BJ (cell line): ENCODE measurements around the gene ANO10. TPM values are rescaled to one million over a fixed set of nuclear protein-coding genes. Genes with fewer than 3 reads are reported as not detected.
"Not testable (repeated sequence)": the region's sequence is repeated elsewhere in the genome, so short reads cannot be mapped to it uniquely, and the experiment has no call there.

Experiments
- CTCF ChIA-PET: fragments of 350-600 bp; formaldehyde crosslinking; extraction: SDS; loops from one replicate; lab custom pipeline; 2021; ENCODE audit warnings: antibody characterized with exemption, inconsistent platforms; lab: Yijun Ruan, JAX
- POLR2A ChIA-PET: fragments of 300-600 bp; sonication (Branson Sonifier 250); formaldehyde crosslinking; extraction: SDS; loops from one replicate; lab custom pipeline; 2021; ENCODE audit warnings: antibody characterized with exemption; lab: Charles Lee
- DNase-seq: peaks from one replicate; pipeline ENCODE4 v3.0.0-alpha.2; 2011; ENCODE audit warnings: low read depth
- H3K27me3 ChIP-seq: 2 replicates; pipeline ENCODE4 v1.6.0; 2011; ENCODE audit warnings: low read length; ENCODE audit not compliant: control insufficient read depth, insufficient read depth
- H3K36me3 ChIP-seq: 2 replicates; pipeline ENCODE4 v1.5.1; 2011; ENCODE audit warnings: low read length; ENCODE audit not compliant: control insufficient read depth, insufficient read depth
- H3K4me3 ChIP-seq: 2 replicates; pipeline ENCODE4 v1.5.1; 2011; ENCODE audit warnings: low read depth, mild to moderate bottlenecking, control low read depth, low read length
- polyA plus RNA-seq: library from polyadenylated mRNA; depleted of rRNA; stranded (reverse); fragments of >200 nt; gene quantifications from 2 replicates; pipeline ENCODE4 v1.2.3, GENCODE V29; 2011
- TF ChIP-seq, protein P1 (sequence below): IDR thresholded peaks from 2 replicates; pipeline ENCODE4 v1.5.1; 2011; ENCODE audit warnings: low read depth, mild to moderate bottlenecking, control low read depth, inconsistent platforms, low read length, moderate library complexity; ENCODE audit not compliant: insufficient read depth

ANO10 gene
- polyA plus RNA-seq, 1 experiment, result 36.6 TPM

DNA sequence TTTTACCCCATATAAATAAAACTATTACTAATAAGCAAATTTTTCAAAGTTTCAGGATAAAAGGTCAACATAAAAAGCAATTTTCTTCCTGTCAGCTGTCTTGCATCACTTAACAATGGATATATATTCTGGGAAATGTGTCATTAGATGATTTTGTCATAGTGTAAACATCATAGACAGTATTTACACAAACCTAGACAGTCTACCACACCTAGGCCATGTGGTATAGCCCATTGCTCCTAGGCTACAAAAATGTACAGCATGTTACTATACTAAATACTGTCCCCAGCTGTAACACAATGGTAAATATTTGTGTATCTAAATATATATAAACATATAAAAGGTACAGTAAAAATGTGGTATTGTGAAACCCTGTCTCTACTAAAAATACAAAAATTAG is 156.7 kb downstream of the ANO10 start:
- POLR2A ChIA-PET, result no interaction called here
- DNase-seq, result no peak
- Histone ChIP-seq H3K27me3 (no peaks in the 10 kb centered on the region), H3K4me3 (no peak overlapping the region), H3K36me3 (peaks cover 1% of the 10 kb centered on the region)
- CTCF ChIA-PET, result no interaction called here
- TF ChIP-seq, protein P1, sequence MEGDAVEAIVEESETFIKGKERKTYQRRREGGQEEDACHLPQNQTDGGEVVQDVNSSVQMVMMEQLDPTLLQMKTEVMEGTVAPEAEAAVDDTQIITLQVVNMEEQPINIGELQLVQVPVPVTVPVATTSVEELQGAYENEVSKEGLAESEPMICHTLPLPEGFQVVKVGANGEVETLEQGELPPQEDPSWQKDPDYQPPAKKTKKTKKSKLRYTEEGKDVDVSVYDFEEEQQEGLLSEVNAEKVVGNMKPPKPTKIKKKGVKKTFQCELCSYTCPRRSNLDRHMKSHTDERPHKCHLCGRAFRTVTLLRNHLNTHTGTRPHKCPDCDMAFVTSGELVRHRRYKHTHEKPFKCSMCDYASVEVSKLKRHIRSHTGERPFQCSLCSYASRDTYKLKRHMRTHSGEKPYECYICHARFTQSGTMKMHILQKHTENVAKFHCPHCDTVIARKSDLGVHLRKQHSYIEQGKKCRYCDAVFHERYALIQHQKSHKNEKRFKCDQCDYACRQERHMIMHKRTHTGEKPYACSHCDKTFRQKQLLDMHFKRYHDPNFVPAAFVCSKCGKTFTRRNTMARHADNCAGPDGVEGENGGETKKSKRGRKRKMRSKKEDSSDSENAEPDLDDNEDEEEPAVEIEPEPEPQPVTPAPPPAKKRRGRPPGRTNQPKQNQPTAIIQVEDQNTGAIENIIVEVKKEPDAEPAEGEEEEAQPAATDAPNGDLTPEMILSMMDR, result no peak

GRCh38 chr3:43462566-43462965 is 159.2 kb downstream of the ANO10 start:
- DNase-seq, H3K27me3 ChIP-seq, H3K4me3 ChIP-seq, POLR2A ChIA-PET, H3K36me3 ChIP-seq: not testable (repeated sequence)
- CTCF ChIA-PET, result interaction anchor here (0.7 to 1.1 kb wide), 2 partner anchors 300 to 718 kb away, joined by 3 to 4 read pairs; no protein-coding TSS in a partner anchor

GRCh38 chr3:43461345-43461744 is 160.5 kb downstream of the ANO10 start:
- ChIA-PET CTCF (interaction anchor here (1.1 to 1.3 kb wide), 2 partner anchors 10 to 299 kb away, joined by 4 to 5 read pairs; no protein-coding TSS in a partner anchor), POLR2A (no interaction called here)
- H3K36me3 ChIP-seq, result peaks cover 1% of the 10 kb centered on the region
- no peak for DNase-seq
- H3K4me3 ChIP-seq, result no peak overlapping the region
- TF ChIP-seq, protein P1, result no peak
- no peaks in the 10 kb centered on the region for H3K27me3 ChIP-seq

- H3K4me3 ChIP-seq, H3K36me3 ChIP-seq, POLR2A ChIA-PET, H3K27me3 ChIP-seq, DNase-seq: not testable (repeated sequence)
- CTCF ChIA-PET, result interaction anchor here (1.2 kb wide), 1 partner anchor 11 kb away, joined by 4 read pairs; no protein-coding TSS in a partner anchor
These were observed 164.8 kb downstream of the ANO10 start for GRCh38 chr3:43457038-43457437.

DNA sequence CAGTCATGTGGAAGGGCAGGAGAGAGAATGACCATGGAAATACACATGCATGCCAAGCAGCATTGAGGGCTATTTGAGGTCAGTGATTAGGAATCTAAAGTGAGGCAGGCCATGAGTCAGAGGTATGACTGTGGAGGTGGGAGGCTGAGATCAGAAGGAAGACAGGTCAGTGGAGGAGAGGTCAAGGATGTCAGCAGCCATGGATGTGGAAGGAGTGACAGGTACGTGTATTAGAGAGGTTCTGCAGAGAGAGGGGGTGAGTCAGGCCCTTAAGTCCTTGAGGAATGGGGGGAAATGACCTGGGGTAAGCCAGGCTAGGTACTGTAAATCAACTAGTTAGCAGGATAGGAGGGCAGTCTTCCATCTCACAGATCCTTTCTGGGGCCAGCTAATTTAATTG is 166.6 kb downstream of the ANO10 start:
- Histone ChIP-seq H3K4me3 (no peak overlapping the region), H3K36me3 (no peaks in the 10 kb centered on the region), H3K27me3 (no peaks in the 10 kb centered on the region)
- TF ChIP-seq, protein P1, result no peak
- POLR2A ChIA-PET, result no interaction called here
- peak; percentile 10 for DNase-seq
- CTCF ChIA-PET, result no interaction called here

- CTCF ChIA-PET, result no interaction called here
- H3K27me3 ChIP-seq, result no peaks in the 10 kb centered on the region
- POLR2A ChIA-PET, result no interaction called here
- no peaks in the 10 kb centered on the region for H3K36me3 ChIP-seq
- no peak for DNase-seq
- TF ChIP-seq, protein P1, result no peak
- H3K4me3 ChIP-seq, result no peak overlapping the region
These were observed 167.8 kb downstream of the ANO10 start for GRCh38 chr3:43453981-43454380.
